ENCODE results near the gene SACM1L. TPM values are rescaled to one million over a fixed set of nuclear protein-coding genes. Genes with fewer than 3 reads are reported as not detected.

The SACM1L gene
- total RNA-seq (2014; rRNA removed; shearing (Covaris generic)): 31.2 and 50.9 TPM in 2 replicates

- peak; percentile 90 for DNase-seq
- Histone ChIP-seq H3K27me3 (ENCODE audit: control insufficient read depth, insufficient read depth, low read length) (no peaks in the 10 kb centered on the region), H3K36me3 (replicated peaks; ENCODE audit: control insufficient read depth, insufficient read depth, low read length) (no peaks in the 10 kb centered on the region; the same call in none of the 2 replicates), H3K4me3 (ENCODE audit: insufficient read depth, low read depth, low read length) (peak within 1 kb of the TSS; percentile 91)
Observed at GRCh38 chr3:45688882-45689786, at the start of gene SACM1L. Gene SACM1L (plus strand): TSS chr3:45689396. CDS start chr3:45689466, 70 bp downstream.

- no peak overlapping the region for H3K4me3 ChIP-seq (ENCODE audit: insufficient read depth, low read depth, low read length)
- peaks cover 1% of the 10 kb centered on the region for H3K36me3 ChIP-seq (replicated peaks; ENCODE audit: control insufficient read depth, insufficient read depth, low read length)
- no peaks in the 10 kb centered on the region for H3K27me3 ChIP-seq (ENCODE audit: control insufficient read depth, insufficient read depth, low read length)
- no peak for DNase-seq
Observed at GRCh38 chr3:45640091-45640507, 49.1 kb upstream of the SACM1L start.

- Histone ChIP-seq H3K4me3 (ENCODE audit: insufficient read depth, low read depth, low read length) (no peak overlapping the region), H3K27me3 (ENCODE audit: control insufficient read depth, insufficient read depth, low read length) (no peaks in the 10 kb centered on the region), H3K36me3 (replicated peaks; ENCODE audit: control insufficient read depth, insufficient read depth, low read length) (peaks cover 1% of the 10 kb centered on the region)
- DNase-seq: no peak
Observed at GRCh38 chr3:45640724-45641361, 48.4 kb upstream of the SACM1L start.

GRCh38 chr3:45641756-45642155 is 47.4 kb upstream of the SACM1L start:
- DNase-seq: no peak
- Histone ChIP-seq H3K36me3 (replicated peaks; ENCODE audit: control insufficient read depth, insufficient read depth, low read length) (peaks cover 1% of the 10 kb centered on the region), H3K27me3 (ENCODE audit: control insufficient read depth, insufficient read depth, low read length) (no peaks in the 10 kb centered on the region), H3K4me3 (ENCODE audit: insufficient read depth, low read depth, low read length) (no peak overlapping the region)

- Histone ChIP-seq H3K4me3 (ENCODE audit: insufficient read depth, low read depth, low read length) (no peak overlapping the region), H3K36me3 (replicated peaks; ENCODE audit: control insufficient read depth, insufficient read depth, low read length) (peaks cover 1% of the 10 kb centered on the region), H3K27me3 (ENCODE audit: control insufficient read depth, insufficient read depth, low read length) (no peaks in the 10 kb centered on the region)
- no peak for DNase-seq
Observed at GRCh38 chr3:45642731-45643152, 46.5 kb upstream of the SACM1L start.

GRCh38 chr3:45644063-45644790 is 45.0 kb upstream of the SACM1L start:
- Histone ChIP-seq H3K4me3 (ENCODE audit: insufficient read depth, low read depth, low read length) (no peak overlapping the region), H3K36me3 (replicated peaks; ENCODE audit: control insufficient read depth, insufficient read depth, low read length) (peaks cover 1% of the 10 kb centered on the region), H3K27me3 (ENCODE audit: control insufficient read depth, insufficient read depth, low read length) (no peaks in the 10 kb centered on the region)
- no peak for DNase-seq

GRCh38 chr3:45644791-45645201 is 44.4 kb upstream of the SACM1L start:
- no peak for DNase-seq
- no peak overlapping the region for H3K4me3 ChIP-seq (ENCODE audit: insufficient read depth, low read depth, low read length)
- H3K27me3 ChIP-seq (ENCODE audit: control insufficient read depth, insufficient read depth, low read length): no peaks in the 10 kb centered on the region
- peaks cover 1% of the 10 kb centered on the region for H3K36me3 ChIP-seq (replicated peaks; ENCODE audit: control insufficient read depth, insufficient read depth, low read length)

- Histone ChIP-seq H3K4me3 (ENCODE audit: insufficient read depth, low read depth, low read length) (no peak overlapping the region), H3K27me3 (ENCODE audit: control insufficient read depth, insufficient read depth, low read length) (no peaks in the 10 kb centered on the region), H3K36me3 (replicated peaks; ENCODE audit: control insufficient read depth, insufficient read depth, low read length) (no peaks in the 10 kb centered on the region)
- no peak for DNase-seq
Observed at GRCh38 chr3:45646051-45646585, 43.1 kb upstream of the SACM1L start.

- no peaks in the 10 kb centered on the region for H3K27me3 ChIP-seq (ENCODE audit: control insufficient read depth, insufficient read depth, low read length)
- H3K4me3 ChIP-seq (ENCODE audit: insufficient read depth, low read depth, low read length): no peak overlapping the region
- no peak for DNase-seq
- H3K36me3 ChIP-seq (replicated peaks; ENCODE audit: control insufficient read depth, insufficient read depth, low read length): no peaks in the 10 kb centered on the region
Observed at GRCh38 chr3:45647148-45647619, 42.0 kb upstream of the SACM1L start.

- Histone ChIP-seq H3K27me3 (ENCODE audit: control insufficient read depth, insufficient read depth, low read length) (no peaks in the 10 kb centered on the region), H3K4me3 (ENCODE audit: insufficient read depth, low read depth, low read length) (no peak overlapping the region), H3K36me3 (replicated peaks; ENCODE audit: control insufficient read depth, insufficient read depth, low read length) (no peaks in the 10 kb centered on the region)
- no peak for DNase-seq
Observed at GRCh38 chr3:45653205-45653604, 36.0 kb upstream of the SACM1L start.

GRCh38 chr3:45654397-45654944 is 34.7 kb upstream of the SACM1L start:
- Histone ChIP-seq H3K27me3 (ENCODE audit: control insufficient read depth, insufficient read depth, low read length) (no peaks in the 10 kb centered on the region), H3K4me3 (ENCODE audit: insufficient read depth, low read depth, low read length) (no peak overlapping the region), H3K36me3 (replicated peaks; ENCODE audit: control insufficient read depth, insufficient read depth, low read length) (no peaks in the 10 kb centered on the region)
- no peak for DNase-seq

- Histone ChIP-seq H3K36me3 (replicated peaks; ENCODE audit: control insufficient read depth, insufficient read depth, low read length) (no peaks in the 10 kb centered on the region), H3K27me3 (ENCODE audit: control insufficient read depth, insufficient read depth, low read length) (no peaks in the 10 kb centered on the region), H3K4me3 (ENCODE audit: insufficient read depth, low read depth, low read length) (no peak overlapping the region)
- DNase-seq: no peak
Observed at GRCh38 chr3:45655906-45656305, 33.3 kb upstream of the SACM1L start.

- peak; percentile 85 for DNase-seq
- H3K27me3 ChIP-seq (ENCODE audit: control insufficient read depth, insufficient read depth, low read length): no peaks in the 10 kb centered on the region
- H3K4me3 ChIP-seq (ENCODE audit: insufficient read depth, low read depth, low read length): no peak overlapping the region
- H3K36me3 ChIP-seq (replicated peaks; ENCODE audit: control insufficient read depth, insufficient read depth, low read length): no peaks in the 10 kb centered on the region
Observed at GRCh38 chr3:45656575-45657363, 32.4 kb upstream of the SACM1L start.

All from H7 (cell line).